DMS79 treated with DMSO at 0.1 percent for 48 hours (cell line): ENCODE data around the gene C15orf62.
A peak's percentile ranks its signal among the peaks of the same experiment; 100 is the strongest.

Experiments
- DNase-seq: peaks from one replicate; lab custom pipeline; 2025; lab: John Stamatoyannopoulos, UW

The C15orf62 gene

DNA sequence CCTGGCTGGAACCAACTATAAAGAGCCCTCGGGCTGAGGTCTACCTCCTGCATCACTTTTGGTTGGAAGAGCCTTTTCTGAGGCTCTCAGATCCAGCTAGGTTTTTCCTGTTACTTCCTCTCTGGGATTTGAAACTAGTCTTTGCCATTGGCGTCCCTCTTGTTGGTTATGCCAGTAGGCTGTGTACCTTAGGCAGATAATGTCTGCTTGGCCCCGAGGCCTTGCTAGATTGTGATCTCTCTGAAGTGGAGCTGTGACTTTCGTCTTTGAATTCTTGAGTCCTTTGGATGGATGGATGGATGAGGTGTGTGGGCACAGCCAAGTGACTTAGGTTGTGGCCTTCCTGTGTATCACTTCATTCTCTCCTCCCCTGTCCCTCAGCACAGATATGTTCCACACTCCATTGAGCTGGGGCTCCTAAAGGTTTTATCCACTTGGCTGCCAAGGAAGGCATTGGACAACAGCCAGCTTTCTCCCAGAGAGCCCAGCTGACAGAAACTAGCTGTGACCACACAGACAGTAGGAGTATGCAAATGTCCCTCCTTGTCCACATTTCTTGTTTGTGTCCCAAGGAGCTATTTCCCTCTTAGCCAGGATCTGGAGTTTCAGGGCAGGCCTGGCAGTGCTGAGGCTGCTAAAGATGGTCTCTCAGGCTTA lies 45.4 kb downstream of the C15orf62 start:
- DNase-seq = peak; percentile 51

DNA sequence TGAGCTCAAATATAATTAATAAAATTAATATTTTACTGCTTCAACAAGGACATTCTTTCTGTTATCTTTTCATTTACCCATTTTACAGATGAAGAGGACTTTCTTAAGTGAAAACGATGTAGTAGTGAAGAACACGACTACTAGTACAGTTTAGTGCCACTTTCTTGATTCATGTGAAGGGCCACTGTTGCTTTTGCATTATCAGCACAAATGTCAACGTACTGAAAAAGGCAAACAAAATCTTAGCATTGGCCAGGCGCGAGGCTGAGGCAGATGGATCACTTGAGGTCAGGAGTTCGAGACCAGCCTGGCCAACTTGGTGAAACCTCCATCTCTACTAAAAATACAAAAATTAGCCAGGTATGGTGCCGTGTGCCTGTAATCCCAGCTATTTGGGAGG lies 49.3 kb downstream of the C15orf62 start:
- no peak for DNase-seq

DNA sequence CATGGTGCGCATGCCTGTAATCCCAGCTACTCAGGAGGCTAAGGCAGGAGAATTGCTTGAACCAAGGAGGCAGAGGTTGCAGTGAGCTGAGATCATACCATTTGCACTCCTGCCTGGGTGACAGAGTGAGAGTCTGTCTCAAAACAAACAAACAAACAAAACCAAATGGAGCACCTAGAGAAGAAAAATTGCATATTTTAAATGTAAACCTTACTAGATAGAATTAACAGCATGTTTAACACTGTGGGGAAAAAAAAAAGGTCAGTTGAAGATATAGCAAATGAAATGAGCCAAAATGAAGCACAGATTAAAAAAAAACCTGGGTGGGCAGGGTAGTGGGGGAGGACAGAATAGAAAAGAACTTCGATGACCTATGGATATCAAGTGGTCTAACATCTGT lies 51.4 kb downstream of the C15orf62 start:
- DNase-seq = no peak
